RKO (cell line): ENCODE measurements around the gene LIMS2.

ENCODE experiments used
- DNase-seq: peaks from one replicate; pipeline ENCODE4 v3.0.0-alpha.2; 2016; ENCODE audit warnings: low spot score

The LIMS2 gene

DNA sequence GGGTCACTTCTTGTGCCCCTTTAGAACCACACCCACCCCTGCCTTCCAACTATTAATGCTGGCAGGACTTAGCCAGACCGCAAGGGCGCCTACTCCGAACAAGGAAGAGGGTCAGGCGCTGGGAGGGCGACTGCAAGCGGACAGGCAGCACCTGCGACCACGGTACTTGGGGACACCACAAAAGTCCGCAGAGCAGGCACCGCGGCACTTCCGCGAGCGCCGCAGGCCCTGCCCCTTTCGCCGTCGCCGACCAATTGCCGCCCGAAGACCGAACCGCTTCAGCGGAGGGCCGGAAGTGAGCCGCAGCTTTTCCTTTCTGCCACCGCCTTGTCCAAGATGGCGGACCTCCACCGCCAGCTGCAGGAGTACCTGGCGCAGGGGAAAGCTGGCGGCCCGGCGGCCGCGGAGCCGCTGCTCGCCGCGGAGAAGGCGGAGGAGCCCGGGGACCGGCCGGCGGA is 25.9 kb upstream of the LIMS2 start, which contains the start of gene SFT2D3:
TSS of gene SFT2D3 (plus strand) at position 305 of the 458 bp plus-strand sequence. CDS start at position 337, 32 bp downstream.
- peak; percentile 93 for DNase-seq

DNA sequence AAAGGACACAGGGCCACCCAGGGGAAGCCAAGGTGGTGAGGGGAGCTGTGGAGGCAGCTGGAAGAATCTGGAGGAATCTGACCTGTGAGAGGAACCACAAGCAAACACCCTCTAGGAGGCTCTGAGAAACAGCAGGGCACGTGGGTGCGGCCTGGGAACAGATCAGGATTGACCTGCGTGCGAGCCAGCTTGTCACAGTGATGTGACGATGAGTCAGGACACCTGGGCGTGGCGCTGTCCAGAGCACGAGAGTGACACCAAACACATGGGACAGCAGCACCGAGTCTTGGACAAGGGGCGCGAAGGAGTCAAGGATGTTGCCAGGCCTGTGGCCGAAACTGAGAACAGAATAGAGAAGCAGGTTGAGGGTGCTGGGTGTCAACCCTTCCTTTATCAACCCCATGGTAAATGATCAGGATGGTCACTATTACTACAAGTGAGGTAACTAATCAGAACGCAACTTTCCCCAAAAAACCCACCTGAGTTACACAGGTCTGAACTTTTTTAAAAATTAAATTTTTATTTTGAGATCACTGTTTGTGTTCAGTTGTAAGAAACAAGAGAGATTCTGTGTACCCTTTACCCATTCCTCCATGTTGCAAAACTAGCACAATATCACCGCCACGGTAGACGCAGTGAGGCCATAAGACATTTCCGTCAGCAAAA is 25.3 kb upstream of the LIMS2 start:
- DNase-seq: peak; percentile 91

DNA sequence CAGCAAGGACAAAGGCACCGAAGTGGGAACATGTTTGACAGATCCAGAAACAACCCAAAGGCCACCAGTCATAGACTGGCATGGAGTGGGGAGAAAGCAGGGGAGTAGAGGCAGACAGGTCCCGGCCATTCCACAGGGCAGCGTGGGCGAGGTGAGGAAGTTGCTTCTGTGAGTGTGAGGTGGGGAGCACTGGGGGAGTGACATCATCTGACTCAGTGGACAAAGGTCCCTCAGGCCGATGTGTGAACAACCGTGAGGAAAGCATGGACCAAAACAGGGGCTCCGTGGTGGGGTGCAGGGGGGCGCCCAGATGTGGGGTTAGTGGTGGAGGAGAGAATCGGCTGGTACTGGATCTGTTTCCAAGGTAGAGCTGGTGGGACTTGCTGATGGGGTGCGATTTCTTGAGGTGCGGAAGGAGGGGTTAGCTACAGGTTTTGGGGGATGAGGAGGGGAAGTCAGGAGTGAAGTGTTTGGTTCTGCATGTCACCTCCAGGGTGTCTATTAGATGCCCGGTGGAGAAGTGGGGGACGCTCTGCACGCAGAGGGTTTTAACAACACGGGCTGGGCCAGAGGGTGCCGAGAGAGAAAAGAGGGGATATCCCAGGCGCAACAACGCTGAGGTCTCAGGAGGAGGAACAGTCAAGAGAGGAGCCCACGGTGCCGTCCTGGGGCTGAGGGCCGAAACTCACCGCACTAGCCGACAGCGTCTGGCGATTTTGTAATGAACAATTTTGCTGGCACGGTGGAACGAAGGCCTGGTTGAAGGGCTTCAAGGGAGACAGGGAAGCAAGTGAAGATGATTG is 23.4 kb upstream of the LIMS2 start:
- no peak for DNase-seq

DNA sequence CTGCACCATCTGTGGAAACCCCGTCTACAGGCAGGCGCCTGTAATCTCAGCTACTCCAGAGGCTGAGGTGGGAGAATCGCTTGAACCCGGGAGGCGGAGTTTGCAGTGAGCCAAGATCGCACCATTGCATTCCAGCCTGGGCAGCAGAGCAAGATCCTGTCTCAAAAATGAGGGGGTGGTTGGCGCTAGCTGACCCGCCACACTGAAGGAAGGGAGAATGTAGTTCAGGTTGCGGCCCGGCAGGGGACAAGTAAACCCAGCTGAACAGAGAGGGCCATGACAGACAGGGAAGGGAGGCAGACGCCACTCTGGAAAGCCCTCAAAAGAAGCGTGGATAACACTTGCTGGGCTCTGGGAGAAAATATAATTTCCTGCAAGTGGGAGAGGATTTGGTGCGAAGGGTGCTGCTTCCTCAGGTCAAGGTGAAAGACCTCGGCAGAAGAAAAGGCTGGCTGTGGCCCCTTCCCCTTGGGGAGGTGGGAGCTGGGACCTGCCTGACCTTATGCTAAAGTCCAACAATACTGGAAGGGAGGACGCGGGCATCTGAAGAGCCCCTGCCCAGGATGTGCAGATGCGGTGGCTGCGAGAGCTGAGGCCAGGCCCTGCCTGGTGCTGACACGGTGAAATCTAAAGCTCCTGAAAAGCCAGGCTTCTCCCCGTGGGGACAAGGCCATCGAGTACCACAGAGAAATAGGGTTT is 22.3 kb upstream of the LIMS2 start:
- no peak for DNase-seq

DNA sequence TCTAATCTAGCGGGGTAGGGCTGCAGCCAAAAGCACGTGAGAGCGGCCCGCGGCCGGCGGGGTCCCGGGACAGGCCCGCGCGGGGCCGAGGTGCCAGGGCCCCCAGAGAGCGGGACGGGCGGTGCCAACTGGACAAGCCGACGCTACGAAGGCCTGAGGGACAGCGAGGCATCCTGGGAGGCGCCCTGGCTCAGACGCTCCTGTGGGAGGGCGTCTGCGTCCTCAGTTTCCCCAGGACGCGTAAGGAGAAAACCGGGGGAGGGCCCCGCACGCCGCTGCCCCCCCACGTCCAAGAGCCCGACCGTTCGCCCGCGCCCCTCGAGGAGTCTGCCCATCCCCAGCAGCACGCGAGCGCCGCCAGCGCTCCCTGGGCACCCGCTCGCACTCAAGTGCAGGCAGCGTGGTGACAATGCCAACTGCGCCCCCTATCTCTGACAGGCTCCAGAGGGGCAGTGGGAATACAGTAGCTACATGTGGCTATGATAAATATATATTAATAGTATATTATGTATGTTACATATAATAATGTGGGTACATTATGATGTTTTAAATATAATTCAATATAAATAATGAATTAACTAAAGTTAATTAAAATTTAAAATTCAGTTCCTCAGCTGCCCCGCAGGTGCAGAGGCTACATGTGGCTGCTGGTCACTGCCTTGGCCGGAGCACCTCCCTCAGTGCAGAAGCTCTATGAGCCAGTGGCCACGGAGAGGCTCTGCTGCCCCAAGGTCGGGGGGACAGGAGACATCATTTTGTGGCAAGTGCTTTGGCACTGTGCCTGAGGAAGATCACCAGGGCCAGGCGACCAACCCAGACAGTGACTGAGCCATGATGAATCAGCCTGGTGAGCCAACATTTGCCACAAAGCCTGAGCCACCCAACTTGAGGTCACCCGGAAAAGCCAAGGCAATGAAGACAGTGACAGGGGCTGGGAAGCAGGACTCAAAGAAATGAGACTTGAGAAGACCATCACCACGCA is 20.5 kb upstream of the LIMS2 start:
- DNase-seq: peak; percentile 46

DNA sequence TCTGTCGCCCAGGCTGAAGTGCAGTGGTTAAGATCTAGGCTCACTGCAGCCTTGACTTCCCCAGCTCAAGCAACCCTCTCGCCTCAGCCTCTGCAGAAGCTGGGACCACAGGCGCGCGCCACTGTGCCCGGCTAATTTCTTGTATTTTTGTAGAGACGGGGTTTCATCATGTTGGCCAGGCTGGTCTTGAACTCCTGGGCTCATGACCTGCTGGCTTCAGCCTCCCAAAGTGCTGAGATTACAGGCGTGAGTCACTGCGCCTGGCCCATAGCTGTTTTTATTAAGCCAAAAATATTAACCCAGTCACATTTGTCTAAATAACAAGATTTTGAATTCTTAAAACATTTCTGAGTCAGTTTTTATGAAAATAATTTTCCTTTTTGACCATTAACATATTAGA is 19.7 kb upstream of the LIMS2 start:
- DNase-seq: no peak

DNA sequence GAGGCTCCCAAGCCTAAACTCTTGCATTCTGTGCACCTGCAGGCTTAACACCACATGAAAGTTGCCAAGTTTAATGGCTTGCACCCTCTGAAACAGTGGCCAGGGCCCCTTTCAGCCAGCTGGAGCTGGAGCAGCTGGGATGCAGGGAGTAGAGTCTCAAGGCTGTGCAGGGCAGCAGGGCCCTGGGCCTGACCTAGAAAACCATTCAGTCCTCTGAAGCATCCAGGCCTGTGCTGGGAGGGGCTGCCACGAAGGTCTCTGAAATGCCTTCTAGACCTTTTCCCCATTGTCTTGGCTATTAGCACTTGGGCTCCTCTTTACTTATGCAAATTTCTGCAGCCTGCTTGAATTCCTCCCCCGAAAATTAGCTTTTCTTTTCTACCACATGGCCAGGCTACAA is 15.4 kb upstream of the LIMS2 start:
- DNase-seq: no peak

DNA sequence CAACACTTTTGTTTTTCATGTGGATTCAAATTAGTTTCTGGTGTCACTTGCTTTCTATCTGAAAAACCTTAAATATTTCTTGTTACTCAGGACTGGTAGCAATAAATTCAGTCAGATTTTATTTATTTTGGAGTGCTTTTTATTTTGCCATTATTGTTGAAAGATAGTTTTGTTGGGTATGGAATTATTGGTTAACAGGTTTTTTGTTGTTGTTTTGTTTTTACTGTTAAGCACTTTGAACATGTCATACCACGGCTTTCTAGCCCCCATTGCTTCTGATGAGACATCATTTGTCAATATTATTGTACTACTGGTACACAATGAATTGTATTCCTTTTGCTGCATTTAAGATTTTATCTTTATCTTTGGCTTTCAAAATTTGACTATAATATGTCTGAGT is 13.1 kb upstream of the LIMS2 start:
- no peak for DNase-seq

DNA sequence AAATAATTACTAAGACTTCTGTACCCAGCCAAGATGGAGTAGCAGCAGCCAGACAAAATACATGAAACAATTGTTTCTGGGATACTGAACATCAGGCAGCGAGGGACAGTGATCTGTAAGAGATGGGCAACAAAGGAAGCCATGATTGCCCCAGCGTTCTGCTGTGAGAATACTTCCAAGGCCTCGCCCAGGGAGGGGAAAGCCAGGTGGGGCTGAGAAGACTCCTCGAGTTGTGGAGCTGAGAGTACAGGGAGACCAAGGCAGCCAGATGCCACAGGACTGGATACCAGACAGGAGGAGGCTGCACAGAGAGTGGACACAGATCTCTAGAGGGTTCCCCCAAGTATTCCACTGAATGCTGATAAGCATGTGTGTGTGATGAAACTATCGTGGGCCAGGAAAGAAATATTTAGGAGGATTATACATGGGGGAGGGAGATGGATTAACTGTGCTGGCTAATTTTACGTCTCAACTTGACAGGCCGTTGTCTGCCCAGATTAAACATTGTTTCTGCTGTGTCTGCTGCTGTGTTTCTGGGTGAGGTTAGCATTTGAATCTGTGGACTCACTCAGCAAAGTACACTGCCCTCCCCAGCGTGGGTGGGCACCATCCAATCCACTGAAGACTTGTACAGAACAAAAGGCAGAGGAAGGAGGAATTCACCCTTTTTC is 10.2 kb upstream of the LIMS2 start:
- no peak for DNase-seq

DNA sequence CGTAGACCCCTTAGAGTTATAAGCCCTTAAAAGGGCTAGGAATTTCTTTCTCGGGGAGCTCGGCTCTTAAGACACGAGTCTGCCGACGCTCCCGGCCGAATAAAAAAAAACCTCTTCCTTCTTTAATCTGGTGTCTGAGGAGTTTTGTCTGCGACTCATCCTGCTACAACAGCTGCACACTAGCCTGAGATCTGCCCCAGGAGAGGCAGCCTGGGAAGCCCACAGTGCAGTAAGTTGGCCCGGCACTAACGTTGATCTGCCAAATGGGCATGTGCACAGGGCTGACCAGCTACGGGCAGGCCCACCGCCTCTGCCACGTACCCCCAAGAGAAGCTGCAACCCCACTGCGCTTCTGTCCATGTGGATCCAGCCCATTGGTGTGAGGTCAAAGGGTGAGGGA is 8.4 kb upstream of the LIMS2 start:
- DNase-seq: no peak

DNA sequence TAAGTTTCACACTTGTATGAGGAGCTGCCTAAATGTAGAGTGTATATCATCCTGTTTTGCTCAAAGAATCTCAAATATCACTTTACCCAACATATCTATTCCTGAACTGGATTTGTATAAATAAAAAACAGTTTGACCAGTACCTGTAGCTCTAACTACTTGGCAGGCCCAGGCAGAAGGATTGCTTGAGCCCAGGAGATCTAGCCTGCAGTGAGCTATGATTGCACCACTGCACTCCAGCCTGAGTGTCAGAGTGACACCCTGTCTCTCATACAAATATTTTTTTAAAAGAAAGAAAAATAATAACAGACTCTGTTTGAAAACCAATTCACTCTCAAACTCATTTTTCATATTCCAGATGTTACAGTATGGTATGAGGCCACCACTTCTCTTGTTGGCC is 7.7 kb upstream of the LIMS2 start:
- DNase-seq: no peak

DNA sequence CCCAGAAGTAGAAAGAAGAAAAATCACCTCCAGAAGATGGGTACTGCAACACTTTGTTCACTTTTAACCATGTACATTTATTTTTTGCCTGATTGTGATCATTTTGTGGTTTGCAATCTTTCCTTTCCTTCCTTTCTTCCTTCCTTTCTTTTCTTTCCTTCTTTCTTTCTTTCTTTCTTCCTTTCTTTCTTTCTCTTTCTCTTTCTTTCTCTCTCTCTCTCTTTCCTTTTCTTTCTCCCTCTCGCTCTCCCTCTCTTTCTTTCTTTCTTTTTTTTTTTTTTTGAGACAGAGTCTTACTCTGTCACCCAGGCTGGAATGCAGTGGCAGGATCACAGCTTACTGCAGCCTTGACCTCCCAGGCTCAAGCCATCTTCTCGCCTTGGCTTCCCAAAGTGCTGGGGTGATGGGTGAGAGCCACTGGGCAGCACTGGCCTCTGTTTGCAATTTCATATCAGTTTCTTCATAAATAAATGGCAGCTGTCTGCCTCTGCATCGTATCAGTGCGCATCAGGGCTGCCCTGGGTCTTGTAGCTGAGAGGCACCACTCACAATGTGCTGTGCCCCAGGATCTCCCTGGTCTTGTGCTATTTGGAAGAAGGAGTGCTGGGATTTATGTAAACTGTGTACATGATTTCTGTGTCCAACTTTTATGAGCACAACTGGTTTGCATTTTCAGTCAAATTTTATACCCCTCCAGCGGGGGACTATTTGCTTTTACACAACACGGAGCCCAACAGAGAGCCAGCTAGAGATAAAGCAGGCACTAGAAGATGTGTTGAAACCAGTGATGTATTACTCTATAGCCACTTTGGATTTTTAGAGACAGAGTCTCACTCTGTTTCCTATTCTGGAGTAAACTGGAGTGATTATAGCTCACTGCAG is 6.9 kb upstream of the LIMS2 start:
- DNase-seq: no peak

DNA sequence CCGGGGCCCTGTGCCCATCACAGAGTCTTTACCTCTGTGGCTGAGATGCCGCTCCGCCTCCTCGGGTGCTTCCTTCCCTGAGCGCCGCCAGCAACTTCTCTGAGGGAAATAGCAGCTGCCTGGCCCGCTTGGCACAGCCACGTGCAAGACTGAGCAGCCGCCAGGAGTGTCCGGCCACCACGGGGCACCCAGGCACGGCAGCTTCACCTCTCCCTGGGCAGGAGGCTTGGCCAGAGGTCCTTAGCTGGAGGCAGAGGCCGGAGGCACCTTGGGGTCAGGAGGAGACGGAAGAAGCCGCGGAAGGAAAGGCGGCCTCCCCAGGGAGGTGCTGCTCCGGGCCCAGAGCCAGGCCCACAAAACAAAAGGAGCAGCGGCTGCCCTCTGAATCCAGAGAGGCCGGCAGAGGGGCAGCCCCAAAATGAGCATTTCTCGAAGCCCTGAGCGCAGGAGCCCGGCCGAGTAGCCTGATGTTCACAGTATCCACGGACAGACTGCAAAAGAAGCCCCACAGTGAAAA is 6.0 kb upstream of the LIMS2 start:
- no peak for DNase-seq

DNA sequence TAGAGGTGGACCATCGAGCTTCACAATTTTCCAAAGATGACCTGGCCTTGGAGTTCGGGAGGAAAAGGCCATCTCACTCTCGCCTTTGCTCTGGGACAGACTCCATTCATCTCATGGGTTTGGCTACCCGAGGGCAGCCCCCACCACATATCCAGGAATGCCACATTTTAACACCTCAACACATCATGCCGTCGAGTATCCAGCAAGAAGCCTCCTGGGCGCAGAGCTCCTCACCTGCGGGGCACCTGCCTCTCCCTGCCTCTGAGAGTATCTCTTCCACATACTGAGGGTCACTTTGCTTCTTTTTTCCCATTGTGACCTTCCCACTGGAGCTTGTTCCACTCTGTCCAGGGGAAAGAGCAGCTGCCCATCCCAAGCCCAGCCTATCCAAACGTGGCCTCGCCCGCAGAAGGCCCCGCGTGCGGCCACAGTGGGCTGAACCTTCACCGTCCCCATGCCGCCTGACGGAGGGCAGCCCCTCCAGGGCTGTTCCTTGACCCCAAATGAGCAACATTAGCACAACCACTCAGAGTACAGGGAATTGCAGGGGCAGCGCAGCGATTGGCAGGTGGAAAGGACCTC is 5.5 kb upstream of the LIMS2 start:
- DNase-seq: no peak

DNA sequence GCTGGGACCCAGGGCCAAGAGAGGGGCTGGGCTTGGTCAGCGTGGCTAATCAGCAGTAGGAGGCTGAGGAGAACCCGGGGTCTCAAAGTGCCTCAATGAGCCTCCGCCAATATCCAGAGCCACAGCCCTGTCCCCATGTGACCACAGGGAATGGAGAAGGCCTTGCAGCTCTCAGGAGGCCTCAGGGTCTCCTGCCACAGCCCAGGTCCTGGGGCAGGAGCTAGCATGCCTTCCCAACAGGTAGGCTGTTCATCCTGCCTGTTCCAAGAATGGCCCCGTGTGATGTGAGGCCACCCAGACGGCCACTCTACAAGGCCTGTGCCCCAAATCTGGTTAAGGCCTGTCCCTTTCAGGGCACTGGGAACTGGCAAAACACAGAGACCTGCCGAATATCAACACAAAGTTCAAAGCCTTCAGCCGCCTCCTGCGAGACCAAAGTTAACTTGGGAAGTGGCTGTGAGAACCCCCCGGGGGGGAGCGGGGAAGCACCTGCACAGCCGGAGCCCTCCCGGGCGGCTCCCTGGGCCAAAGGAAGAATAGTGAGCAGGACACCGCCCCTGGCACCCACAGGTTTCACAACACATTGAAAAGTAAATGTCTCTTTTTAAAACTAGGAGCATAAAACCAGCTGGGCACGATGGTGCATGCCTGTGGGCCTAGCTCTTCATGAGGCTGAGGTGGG is 4.5 kb upstream of the LIMS2 start:
- no peak for DNase-seq

DNA sequence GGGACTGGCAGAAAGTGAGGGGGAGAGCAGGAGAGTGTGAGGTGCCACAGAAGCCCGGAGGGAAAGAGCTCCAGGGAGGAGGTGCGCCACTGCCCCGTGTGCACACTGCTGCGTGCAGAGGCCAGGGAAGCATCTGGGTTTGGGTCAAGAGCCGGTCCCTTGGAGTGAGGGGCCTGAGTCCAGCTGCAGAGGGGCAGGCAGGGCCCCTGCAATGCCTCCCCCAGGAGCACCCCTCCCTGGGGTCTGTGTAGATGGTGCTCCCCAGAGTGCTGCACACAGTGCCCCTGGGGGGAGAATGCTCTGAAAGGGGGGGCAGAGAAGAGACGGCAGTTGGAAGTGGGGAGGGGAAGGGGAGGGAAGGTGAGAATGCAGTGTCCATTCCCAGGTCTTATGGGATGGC is 3.7 kb upstream of the LIMS2 start:
- no peak for DNase-seq

DNA sequence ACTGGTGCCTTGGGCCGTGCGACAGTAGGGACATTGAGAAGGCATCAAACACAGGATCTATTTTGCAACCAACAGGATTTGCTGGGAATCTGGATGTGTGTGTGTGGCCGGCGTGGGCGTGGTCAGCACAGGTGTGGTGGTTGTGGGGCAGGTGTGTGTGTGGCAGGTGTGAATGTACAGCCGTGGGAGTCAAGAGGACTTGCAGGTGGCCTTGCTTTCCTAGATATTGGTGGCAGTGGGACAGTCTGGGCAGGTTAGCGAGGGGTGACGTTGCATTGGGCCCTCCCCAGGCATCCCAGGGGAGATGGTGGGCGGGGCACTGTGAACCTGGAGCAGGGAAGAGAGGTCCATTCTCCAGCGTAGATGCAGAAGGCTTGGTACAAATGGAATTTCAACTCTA is 3.2 kb upstream of the LIMS2 start:
- no peak for DNase-seq

DNA sequence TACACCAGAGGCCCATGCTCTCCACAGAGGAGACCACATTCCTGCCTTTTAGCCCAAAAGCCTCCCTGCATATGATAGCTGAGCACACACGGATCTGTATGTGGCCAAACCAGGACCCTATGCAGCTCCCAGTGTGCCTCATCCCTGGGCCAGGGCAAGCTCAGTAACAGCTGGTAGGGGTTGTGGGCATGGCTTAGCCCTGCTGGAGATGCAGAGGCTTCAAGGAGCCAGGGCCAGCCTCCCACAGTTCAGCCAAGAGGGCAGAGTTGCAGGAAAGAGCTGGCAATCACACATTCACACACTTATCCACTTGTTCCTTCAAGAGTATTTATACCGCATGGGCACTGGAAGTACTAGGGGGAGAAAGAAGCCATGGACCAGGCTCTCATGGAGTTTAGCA is 1.6 kb upstream of the LIMS2 start:
- DNase-seq: no peak
